Measurements from ENCODE around the gene PPP1R15A.

The PPP1R15A gene

GRCh38 chr19:48872182-48872883, at the start of gene PPP1R15A (continued):
- TF ChIP-seq KLF7 (tag by site-specific recombination; IDR thresholded peaks at IDR 0.05; ENCODE audit: borderline replicate concordance) (peak; percentile 62; the same call in 1 of the 2 replicates), KLF16 (tag by site-specific recombination; IDR thresholded peaks at IDR 0.05) (peak; percentile 56; the same call in 1 of the 2 replicates), HOXA7 (CRISPR knock-in tag; IDR thresholded peaks at IDR 0.05; ENCODE audit: borderline replicate concordance) (no peak), ZBTB48 (tag by site-specific recombination; IDR thresholded peaks at IDR 0.05) (peak; percentile 89), ZNF610 (tag by site-specific recombination; IDR thresholded peaks at IDR 0.05; ENCODE audit: borderline replicate concordance) (no peak; the same call in 1 of the 2 replicates), ZNF239 (tag by site-specific recombination; IDR thresholded peaks at IDR 0.05) (no peak), ZNF560 (tag by site-specific recombination; IDR thresholded peaks at IDR 0.05; ENCODE audit: borderline replicate concordance) (no peak), GLIS1 (tag by site-specific recombination; IDR thresholded peaks at IDR 0.05) (peak; percentile 92), ZBTB26 (tag by site-specific recombination; optimal IDR thresholded peaks at IDR 0.05) (peak; percentile 63), ZNF280C (tag by site-specific recombination; IDR thresholded peaks at IDR 0.05) (no peak), HOXC10 (CRISPR knock-in tag; IDR thresholded peaks at IDR 0.05) (no peak), ZNF391 (tag by site-specific recombination; IDR thresholded peaks at IDR 0.05; ENCODE audit: borderline replicate concordance, low read depth) (peak; percentile 98; the same call in 1 of the 2 replicates), BCL6B (tag by site-specific recombination; IDR thresholded peaks at IDR 0.05) (no peak), ZBTB44 (tag by site-specific recombination; IDR thresholded peaks at IDR 0.05) (peak; percentile 38; the same call in 1 of the 2 replicates), ZNF157 (tag by site-specific recombination; IDR thresholded peaks at IDR 0.05) (0 out of 2 replicates have a peak, but pooled peaks have one; percentile 20), FEZF1 (tag by site-specific recombination; IDR thresholded peaks at IDR 0.05) (peak; percentile 87), ZEB2 (tag by site-specific recombination; IDR thresholded peaks at IDR 0.05) (peak; percentile 61), ZNF221 (tag by site-specific recombination; IDR thresholded peaks at IDR 0.05; ENCODE audit: borderline replicate concordance) (no peak), KLF1 (tag by site-specific recombination; IDR thresholded peaks at IDR 0.05) (peak; percentile 43; the same call in 1 of the 2 replicates), ZBTB7A (tag by site-specific recombination; IDR thresholded peaks at IDR 0.05; ENCODE audit: low read depth) (0 out of 2 replicates have a peak, but pooled peaks have one; percentile 65), ZNF585B (tag by site-specific recombination; IDR thresholded peaks at IDR 0.05) (no peak), ZNF341 (tag by site-specific recombination; IDR thresholded peaks at IDR 0.05; ENCODE audit: low read depth) (no peak; the same call in 1 of the 2 replicates)
- TF ChIP-seq, protein P1, sequence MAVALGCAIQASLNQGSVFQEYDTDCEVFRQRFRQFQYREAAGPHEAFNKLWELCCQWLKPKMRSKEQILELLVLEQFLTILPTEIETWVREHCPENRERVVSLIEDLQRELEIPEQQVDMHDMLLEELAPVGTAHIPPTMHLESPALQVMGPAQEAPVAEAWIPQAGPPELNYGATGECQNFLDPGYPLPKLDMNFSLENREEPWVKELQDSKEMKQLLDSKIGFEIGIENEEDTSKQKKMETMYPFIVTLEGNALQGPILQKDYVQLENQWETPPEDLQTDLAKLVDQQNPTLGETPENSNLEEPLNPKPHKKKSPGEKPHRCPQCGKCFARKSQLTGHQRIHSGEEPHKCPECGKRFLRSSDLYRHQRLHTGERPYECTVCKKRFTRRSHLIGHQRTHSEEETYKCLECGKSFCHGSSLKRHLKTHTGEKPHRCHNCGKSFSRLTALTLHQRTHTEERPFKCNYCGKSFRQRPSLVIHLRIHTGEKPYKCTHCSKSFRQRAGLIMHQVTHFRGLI (tag by site-specific recombination; IDR thresholded peaks at IDR 0.05), result 0 out of 2 replicates have a peak, but pooled peaks have one; percentile 27
- TF ChIP-seq, protein P2, sequence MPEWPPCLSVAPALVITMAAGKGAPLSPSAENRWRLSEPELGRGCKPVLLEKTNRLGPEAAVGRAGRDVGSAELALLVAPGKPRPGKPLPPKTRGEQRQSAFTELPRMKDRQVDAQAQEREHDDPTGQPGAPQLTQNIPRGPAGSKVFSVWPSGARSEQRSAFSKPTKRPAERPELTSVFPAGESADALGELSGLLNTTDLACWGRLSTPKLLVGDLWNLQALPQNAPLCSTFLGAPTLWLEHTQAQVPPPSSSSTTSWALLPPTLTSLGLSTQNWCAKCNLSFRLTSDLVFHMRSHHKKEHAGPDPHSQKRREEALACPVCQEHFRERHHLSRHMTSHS (tag by site-specific recombination; IDR thresholded peaks at IDR 0.05), result no peak
- TF ChIP-seq, protein P3, sequence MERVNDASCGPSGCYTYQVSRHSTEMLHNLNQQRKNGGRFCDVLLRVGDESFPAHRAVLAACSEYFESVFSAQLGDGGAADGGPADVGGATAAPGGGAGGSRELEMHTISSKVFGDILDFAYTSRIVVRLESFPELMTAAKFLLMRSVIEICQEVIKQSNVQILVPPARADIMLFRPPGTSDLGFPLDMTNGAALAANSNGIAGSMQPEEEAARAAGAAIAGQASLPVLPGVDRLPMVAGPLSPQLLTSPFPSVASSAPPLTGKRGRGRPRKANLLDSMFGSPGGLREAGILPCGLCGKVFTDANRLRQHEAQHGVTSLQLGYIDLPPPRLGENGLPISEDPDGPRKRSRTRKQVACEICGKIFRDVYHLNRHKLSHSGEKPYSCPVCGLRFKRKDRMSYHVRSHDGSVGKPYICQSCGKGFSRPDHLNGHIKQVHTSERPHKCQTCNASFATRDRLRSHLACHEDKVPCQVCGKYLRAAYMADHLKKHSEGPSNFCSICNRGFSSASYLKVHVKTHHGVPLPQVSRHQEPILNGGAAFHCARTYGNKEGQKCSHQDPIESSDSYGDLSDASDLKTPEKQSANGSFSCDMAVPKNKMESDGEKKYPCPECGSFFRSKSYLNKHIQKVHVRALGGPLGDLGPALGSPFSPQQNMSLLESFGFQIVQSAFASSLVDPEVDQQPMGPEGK (tag by site-specific recombination; IDR thresholded peaks at IDR 0.05), result peak; percentile 61
- TF ChIP-seq, protein P4, sequence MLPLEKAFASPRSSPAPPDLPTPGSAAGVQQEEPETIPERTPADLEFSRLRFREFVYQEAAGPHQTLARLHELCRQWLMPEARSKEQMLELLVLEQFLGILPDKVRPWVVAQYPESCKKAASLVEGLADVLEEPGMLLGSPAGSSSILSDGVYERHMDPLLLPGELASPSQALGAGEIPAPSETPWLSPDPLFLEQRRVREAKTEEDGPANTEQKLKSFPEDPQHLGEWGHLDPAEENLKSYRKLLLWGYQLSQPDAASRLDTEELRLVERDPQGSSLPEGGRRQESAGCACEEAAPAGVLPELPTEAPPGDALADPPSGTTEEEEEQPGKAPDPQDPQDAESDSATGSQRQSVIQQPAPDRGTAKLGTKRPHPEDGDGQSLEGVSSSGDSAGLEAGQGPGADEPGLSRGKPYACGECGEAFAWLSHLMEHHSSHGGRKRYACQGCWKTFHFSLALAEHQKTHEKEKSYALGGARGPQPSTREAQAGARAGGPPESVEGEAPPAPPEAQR (tag by site-specific recombination; IDR thresholded peaks at IDR 0.05), result peak; percentile 20; the same call in 1 of the 2 replicates

Measured in HEK293 (cell line).